Kidney (tissue), 14 donors: ENCODE results near the gene BACE2. TPM values are rescaled to one million over a fixed set of nuclear protein-coding genes. Genes with fewer than 3 reads are reported as not detected.

Source experiments
- DNase-seq, 5 donors: peaks; one replicate each; pipeline ENCODE4 v3.0.0-alpha.2; 2013 to 2020
- FAIRE-seq: peaks from 2 replicates; lab custom pipeline; 2012; peaks lifted over from hg19 to GRCh38; lab: Jason Lieb, UNC
- H3K27ac ChIP-seq, 2 donors: one replicate each; pipeline ENCODE4 v1.7.0; 2013; ENCODE audit warnings: low read depth in 2 of 2, low read length in 2 of 2, inconsistent platforms in 1 of 2
- H3K27me3 ChIP-seq: one replicate; pipeline ENCODE4 v1.7.1; 2013; ENCODE audit warnings: low read length, inconsistent platforms; ENCODE audit not compliant: control insufficient read depth, insufficient read depth
- H3K36me3 ChIP-seq, 3 donors: one replicate each; pipeline versions ENCODE4 v1.7.0 to v1.7.1; 2013; ENCODE audit warnings: low read length in 3 of 3, control low read depth in 1 of 3, inconsistent platforms in 1 of 3; ENCODE audit not compliant: insufficient read depth in 3 of 3, control insufficient read depth in 2 of 3
- H3K4me1 ChIP-seq, 3 donors: one replicate each; pipeline versions ENCODE4 v1.7.0 to v1.7.1; 2013; ENCODE audit warnings: low read length in 3 of 3, inconsistent platforms in 1 of 3, low read depth in 1 of 3; ENCODE audit not compliant: control insufficient read depth in 2 of 3, insufficient read depth in 2 of 3
- H3K4me3 ChIP-seq, 3 donors: one replicate each; pipeline versions ENCODE4 v1.7.0 to v1.8.1; 2013; ENCODE audit warnings: low read length in 3 of 3, control low read depth in 1 of 3, inconsistent platforms in 1 of 3
- H3K9ac ChIP-seq, 3 donors: one replicate each; pipeline versions ENCODE4 v1.7.0 to v1.7.1; 2013; ENCODE audit warnings: low read length in 3 of 3, control low read depth in 1 of 3, inconsistent platforms in 1 of 3
- H3K9me3 ChIP-seq, 3 donors: one replicate each; pipeline versions ENCODE4 v1.7.0 to v1.7.1; 2013; ENCODE audit warnings: low read length in 3 of 3, control low read depth in 1 of 3, inconsistent platforms in 1 of 3; ENCODE audit not compliant: control insufficient read depth in 2 of 3, insufficient read depth in 1 of 3
- CTCF ChIP-seq: IDR thresholded peaks from 3 replicates; pipeline ENCODE4 v1.5.1; 2012; ENCODE audit warnings: mild to moderate bottlenecking, moderate library complexity, borderline replicate concordance; ENCODE audit not compliant: insufficient read depth; ENCODE audit errors: extremely low read depth
- intact Hi-C: fragments of 100-400 bp; cut with DNase I; formaldehyde crosslinking; loops from one replicate; pipeline ENCODE4 v1.11.1; 2022
- polyA plus RNA-seq: library from polyadenylated mRNA; stranded (reverse); fragments of 350-450 nt; fragmentation: Illumina TruSeq; extraction: RNeasy Lipid Tissue Mini Kit (QIAGEN cat#74804); gene quantifications from one replicate; pipeline ENCODE4 v1.2.3, GENCODE V29; 2014; ENCODE audit warnings: low read depth, low replicate concordance; ENCODE audit not compliant: insufficient read depth
- total RNA-seq: library from RNA; stranded (reverse); fragmentation: NEBNext Ultra II Directional; extraction: Animal tissue kit (Norgen Biotek cat#: 25700); gene quantifications from one replicate; pipeline ENCODE4 v1.2.1, GENCODE V29; 2021
- donor health status: control.
- donor health status: control.
- donor health status: control.
- donor health status: control.
- donor health status: control.
- donor health status: DM: yes; HTN: yes; CAD: no.
- donor health status: Normal renal cell carcinoma (clear cell type).

Gene BACE2
- total and polyA plus RNA-seq, 2 donors from 2014 or later = 55.5 to 65.7 TPM

DNA sequence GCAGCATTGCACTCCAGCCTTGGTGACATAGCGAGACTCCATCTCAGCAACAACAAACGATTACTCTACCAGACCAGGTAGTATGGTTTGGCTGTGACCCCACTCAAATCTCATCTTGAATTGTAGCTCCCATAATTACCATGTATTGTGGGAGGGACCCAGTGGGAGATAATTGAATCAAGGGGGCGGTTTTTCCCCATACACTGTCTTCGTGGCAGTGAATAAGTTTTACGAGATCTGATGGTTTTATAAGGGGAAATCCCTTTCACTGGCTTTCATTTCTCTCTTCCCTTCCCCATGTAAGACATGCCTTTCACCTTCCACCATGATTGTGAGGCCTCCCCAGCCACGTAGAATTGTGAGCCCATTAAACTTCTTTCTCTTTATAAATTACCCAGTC, 66.0 kb downstream of the BACE2 start:
- Histone ChIP-seq H3K9me3 (no peaks in the 10 kb centered on the region), H3K27me3 (no peaks in the 10 kb centered on the region), H3K27ac (peak overlapping the region in 1 of 2 donors; percentile 41), H3K36me3 (peaks cover 0 to 3% (median 0%) of the 10 kb centered on the region in 3 donors), H3K4me1 (peaks cover 0 to 10% (median 2%) of the 10 kb centered on the region in 3 donors), H3K9ac (no peak overlapping the region), H3K4me3 (no peak overlapping the region)
- DNase-seq (no peak), FAIRE-seq (no peak)
- intact Hi-C loops = no loop called here
- TF ChIP-seq CTCF = no peak

DNA sequence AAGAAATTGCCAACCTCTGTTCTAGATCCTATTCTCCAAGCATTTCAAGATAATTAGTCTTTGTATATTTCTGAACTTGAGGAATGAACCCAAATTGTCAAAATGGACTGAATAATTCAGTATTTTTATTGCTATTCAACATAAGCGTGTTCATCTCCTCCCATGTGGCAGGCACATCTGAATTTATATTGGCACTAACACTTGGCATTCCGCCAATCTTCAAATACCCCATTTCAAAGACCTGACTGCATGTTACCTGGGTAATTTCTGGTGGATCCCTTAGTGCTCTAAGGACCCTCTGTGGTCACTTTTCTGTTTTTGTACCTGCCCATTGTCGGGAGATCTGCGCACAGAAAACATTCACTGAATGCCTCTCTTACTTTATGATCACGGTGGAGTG, 66.6 kb downstream of the BACE2 start:
- peak overlapping the region; percentile 33 to 41 for H3K27ac ChIP-seq
- H3K9ac ChIP-seq = no peak overlapping the region
- FAIRE-seq = no peak
- TF ChIP-seq CTCF = no peak
- no peak overlapping the region for H3K4me3 ChIP-seq
- H3K4me1 ChIP-seq = peaks cover 0 to 10% (median 2%) of the 10 kb centered on the region in 3 donors
- no peak for DNase-seq
- H3K9me3 ChIP-seq = no peaks in the 10 kb centered on the region
- no peaks in the 10 kb centered on the region for H3K27me3 ChIP-seq
- H3K36me3 ChIP-seq = peaks cover 0 to 3% (median 0%) of the 10 kb centered on the region in 3 donors
- intact Hi-C loops = no loop called here

GRCh38 chr21:41235201-41235600, 67.2 kb downstream of the BACE2 start:
- peaks cover 0 to 3% (median 0%) of the 10 kb centered on the region in 3 donors for H3K36me3 ChIP-seq
- peak overlapping the region in 1 of 3 donors; percentile 24 for H3K9ac ChIP-seq
- FAIRE-seq = no peak
- no peak overlapping the region for H3K4me3 ChIP-seq
- DNase-seq = peak in 1 of 5 donors; percentile 53
- peaks cover 0 to 10% (median 2%) of the 10 kb centered on the region in 3 donors for H3K4me1 ChIP-seq
- peak overlapping the region; percentile 7 to 80 for H3K27ac ChIP-seq
- H3K9me3 ChIP-seq = no peaks in the 10 kb centered on the region
- intact Hi-C loops = no loop called here
- H3K27me3 ChIP-seq = no peaks in the 10 kb centered on the region
- TF ChIP-seq CTCF = no peak
